GM18873 (cell line): ENCODE data around the gene COL6A3.
"Not testable (repeated sequence)": the region's sequence is repeated elsewhere in the genome, so short reads cannot be mapped to it uniquely, and the experiment has no call there.

ENCODE experiments used
- ATAC-seq: cut with Tn5 transposase; IDR thresholded peaks from one replicate; pipeline ENCODE4 v1.9.1; 2021; ENCODE audit warnings: mild to moderate bottlenecking, moderate library complexity, moderate number of reproducible peaks; ENCODE audit not compliant: unreplicated experiment, low FRiP score

Gene COL6A3

DNA sequence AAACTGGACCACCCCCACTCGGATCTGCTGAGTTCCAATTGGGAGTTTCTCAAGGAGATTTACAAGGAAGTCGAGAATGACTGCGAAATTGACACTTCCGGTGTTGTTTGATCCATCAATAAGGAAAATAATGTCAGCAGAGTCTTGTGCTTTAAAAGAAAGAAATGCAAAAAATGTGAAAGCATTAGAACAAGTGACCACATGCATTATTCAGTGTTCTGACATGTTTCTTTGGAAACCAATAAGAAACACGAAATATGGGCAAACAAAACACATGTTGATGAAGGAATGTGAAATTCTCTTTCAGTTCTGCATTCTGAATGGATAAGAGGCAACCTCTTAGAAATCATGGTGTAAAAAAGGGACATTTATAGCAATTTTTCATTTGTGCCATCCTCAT, 25.9 kb downstream of the COL6A3 start:
- ATAC-seq, result no peak

DNA sequence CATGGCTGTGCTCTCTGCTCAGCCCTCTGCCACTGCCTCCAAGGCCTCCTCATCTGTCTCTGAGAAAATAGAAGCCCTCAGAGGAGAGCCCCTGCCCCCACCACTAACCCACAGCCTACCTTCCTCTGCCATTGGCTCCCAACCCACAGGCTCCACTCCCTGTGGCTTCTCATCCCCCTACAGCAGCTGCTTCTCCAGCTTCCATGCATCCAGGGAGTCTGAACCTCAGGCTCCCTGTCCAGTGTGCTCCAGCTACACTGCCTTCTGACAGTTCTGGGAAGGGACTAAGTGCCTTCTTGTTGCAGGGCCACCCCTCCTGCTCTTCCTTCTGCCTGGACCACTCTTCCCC, 29.3 kb downstream of the COL6A3 start:
- no peak for ATAC-seq

DNA sequence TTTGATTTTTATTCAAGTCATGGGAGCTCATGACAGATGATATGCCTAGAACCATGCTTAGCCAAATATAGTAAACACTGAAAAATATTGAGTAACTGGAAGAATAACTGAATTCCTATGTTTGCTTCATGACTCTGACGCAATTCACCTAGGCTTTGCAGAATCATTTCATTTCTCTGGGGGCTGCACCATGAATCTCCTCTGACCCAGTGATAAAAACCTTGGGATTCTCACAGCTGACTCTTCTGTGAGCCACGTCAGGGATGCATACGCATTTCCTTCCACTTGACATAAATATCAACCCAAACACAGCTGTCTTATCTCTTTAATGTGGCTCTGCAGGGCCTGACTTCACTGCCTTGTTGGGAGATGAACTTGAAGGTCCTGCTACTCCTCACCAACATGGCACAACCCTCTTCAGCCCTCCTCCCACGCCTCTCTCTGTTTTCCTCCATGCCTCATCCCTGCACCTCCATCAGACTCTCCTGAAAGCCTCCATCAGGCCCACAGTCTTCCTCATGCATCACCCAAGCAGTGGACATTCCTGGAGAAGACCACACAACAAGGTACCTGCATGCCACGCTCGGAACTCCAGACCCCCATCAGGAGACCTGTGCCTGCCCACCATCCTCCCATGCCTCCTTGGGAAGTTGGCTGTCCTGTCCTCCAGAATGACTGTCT, 29.8 kb downstream of the COL6A3 start:
- ATAC-seq, result no peak

- no peak for ATAC-seq
Observed at GRCh38 chr2:237380768-237381167, 33.2 kb downstream of the COL6A3 start.

DNA sequence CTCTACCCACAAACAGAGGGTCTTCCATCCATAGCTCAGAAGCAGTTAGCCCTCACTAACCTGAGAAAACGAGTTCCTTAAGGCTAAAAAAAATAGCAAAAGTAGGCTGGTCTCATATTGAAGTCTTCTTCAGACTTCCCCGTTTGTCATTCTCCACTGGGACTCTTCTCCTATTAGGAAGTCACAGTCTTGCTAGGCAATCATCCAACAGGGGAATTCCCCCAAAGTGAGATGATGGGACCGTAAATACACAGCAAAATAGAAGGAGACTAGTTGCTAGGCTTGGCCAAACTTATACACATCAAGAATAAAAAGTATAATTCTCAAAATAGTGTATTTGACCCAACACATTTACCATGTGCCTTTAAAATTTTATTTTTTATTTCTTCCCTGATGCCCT, 34.3 kb downstream of the COL6A3 start:
- no peak for ATAC-seq

DNA sequence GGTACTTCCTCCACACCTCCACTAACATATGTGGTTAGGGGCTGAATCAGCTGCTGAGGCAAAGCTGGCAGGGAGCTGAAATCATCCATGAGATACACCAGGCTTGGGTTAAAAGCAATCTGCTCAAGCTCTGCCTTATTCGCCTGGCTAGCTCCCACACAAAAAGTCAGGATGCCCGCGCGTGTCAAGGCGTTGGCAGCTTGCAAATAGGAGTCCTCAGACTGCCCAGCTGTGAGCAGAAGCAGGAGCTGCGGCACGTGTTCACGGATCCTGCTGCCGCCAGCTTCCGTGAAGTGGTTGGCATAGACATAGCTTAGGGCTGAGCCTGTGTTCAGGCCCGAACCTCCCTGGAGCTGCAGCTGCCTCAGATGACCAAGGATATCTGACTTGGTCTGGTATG, 35.3 kb downstream of the COL6A3 start:
- no peak for ATAC-seq

- ATAC-seq, result no peak
Observed at GRCh38 chr2:237374284-237375060, 39.5 kb downstream of the COL6A3 start.

- no peak for ATAC-seq
Observed at GRCh38 chr2:237371856-237372255, 42.1 kb downstream of the COL6A3 start.

DNA sequence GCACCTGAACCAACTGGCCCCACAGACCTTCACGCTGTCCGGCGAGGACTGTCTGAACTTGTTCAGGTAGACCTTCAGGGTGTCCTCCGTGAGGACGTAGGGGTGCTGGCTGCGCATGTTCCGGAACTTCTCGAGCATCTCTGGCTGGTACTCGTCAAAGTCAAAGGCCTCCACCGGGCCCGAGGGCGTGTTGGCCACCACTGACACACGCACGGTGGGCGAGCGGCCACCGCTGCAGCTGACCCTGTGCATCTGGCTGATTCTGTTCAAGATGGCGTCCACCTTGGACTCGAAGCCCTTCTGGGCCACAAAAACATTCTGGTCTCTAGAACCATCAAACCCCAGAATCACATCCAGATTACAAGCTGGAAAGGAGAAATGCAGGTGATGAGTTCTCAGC, 48.3 kb downstream of the COL6A3 start:
- no peak for ATAC-seq

GRCh38 chr2:237364655-237365054, 49.3 kb downstream of the COL6A3 start:
- ATAC-seq, result no peak

DNA sequence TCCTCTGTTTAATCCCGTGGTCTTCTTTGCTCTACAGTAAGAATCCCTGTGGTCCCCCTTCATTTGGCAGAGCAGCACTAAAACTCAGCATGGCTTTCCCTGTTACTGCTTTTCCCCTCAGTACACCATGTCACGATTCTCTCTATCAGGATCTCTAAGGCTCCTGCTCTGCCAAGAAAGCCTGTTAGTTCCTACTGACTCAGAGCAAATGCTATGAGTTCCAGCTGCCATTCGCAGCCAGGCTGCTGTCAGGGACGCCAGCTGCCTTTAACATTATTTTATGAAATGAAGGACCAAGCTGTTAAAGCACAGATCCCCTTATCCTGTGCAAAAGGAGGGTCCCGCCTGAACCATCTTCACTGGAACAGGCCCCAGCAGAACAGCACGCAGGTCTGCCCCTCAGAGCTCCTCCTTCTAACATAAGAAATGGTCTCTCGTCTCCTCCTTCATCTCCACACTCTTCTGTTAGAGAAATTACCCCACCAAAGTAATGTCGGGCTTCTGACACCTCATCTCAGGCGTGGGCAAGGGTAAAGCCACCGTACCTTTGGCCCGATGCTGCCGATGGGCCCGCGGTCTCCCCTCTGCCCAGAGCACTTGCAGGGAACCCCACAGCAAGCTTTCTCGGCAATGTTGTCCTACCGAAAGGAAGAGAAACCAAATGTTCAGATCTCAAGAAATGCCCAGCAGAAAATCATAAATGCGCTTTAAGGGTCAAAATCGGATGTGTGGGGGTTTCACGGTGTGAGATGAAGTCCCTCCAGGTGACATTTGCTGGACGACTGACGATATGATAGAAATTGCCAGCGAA, 52.6 kb downstream of the COL6A3 start:
- ATAC-seq, result no peak

DNA sequence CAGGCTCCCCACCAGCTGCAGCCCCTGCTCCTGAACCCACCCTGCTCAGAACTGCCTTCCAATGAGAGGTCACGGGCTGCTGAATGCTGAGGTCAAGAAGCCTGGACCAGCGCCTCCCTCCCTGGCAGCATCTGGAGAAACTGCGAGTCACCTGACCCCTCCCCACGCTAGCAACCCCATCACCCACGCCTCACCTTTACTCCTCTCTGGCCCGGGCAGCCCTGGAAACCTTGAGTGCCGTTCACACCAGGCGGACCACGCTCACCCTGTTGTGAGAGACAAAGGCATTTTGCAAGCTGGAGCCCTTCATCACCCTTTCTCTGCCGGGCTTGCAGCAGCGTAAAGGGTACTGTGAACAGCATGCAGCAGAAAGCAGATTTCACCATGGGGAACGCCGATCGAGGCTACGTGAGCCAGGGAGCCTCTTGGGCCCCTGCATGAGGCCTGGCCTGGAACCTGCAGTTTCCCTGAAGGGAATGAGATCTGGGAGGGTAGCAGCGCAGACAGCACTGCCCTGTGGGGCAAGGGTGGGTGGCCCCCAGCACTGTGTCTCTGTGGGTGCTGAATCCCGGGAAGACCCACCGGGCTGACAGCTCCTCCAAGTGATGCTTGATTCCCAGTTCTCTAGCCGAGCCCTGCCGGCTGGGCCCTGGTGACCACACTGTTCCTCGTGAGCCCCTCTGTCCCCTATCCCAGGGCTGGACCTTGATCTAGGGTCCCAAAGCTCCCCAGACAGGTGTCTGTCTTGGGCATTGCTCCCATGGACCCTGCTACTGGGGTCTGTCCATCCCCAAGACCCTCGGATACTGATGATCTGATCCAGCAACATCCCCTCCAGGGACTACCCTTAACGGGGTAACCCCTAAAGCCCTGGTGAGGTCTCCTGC, 53.8 kb downstream of the COL6A3 start:
- ATAC-seq, result no peak

GRCh38 chr2:237359518-237359840, 54.5 kb downstream of the COL6A3 start:
- no peak for ATAC-seq

DNA sequence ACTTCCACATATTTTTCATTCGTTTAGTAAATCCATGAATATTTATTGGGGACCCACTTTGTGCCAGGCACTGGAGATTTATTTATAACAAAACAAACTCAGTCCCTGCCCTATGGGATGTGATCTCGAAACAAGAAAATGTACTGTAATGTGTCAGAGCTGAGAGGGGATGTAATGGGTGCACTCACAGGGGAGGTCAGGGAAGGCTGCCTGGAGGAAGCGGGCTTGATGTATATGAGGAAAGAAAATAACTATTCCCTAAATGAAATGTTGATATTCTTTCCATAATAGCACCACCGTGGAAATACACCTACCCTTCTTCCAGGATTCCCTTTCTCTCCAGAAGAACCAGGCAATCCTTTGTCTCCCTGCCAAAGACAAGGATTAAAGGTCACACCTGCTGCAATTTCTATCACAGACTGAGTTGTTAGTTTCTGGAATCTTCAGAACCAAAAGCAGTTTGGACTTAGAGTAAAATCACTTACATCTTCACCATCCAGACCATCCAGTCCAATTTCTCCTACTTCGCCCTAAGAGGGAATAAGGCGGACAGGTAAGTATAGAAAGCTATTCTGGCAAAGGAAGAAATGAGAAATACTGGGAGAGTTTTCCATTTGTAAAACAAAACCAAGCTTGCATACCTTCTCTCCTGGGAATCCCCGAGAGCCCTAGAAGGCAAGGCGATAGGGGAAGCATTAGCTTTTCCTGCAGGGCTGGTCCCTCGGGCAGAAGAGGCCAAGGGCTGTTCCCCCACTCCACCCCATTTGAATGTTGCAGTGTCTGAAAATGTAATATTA, 55.0 kb downstream of the COL6A3 start:
- ATAC-seq, result no peak

- ATAC-seq, result no peak
Observed at GRCh38 chr2:237355701-237356100, 58.3 kb downstream of the COL6A3 start.

DNA sequence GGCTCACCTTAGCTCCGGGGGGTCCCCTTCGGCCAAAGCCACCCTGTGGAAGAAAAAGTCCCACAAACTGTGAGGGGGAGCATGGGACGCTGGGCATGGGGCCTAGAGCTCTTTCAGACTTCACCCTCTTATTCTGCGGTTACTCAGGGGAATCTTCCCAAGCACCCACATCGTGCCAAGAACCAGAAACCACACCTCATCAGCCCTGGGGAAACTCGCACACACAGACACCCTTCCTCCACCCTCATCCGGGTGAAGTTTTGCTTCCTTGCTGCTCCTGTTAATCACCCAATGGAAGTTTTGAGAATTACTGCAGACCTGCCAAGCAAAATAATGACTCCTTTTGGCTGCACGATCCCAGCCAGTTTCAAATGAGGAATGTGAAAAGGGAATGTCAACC, 59.1 kb downstream of the COL6A3 start:
- ATAC-seq, result no peak

GRCh38 chr2:237354172-237354571, 59.8 kb downstream of the COL6A3 start:
- not testable (repeated sequence) for ATAC-seq

- ATAC-seq, result no peak
Observed at GRCh38 chr2:237353215-237353614, 60.7 kb downstream of the COL6A3 start.

DNA sequence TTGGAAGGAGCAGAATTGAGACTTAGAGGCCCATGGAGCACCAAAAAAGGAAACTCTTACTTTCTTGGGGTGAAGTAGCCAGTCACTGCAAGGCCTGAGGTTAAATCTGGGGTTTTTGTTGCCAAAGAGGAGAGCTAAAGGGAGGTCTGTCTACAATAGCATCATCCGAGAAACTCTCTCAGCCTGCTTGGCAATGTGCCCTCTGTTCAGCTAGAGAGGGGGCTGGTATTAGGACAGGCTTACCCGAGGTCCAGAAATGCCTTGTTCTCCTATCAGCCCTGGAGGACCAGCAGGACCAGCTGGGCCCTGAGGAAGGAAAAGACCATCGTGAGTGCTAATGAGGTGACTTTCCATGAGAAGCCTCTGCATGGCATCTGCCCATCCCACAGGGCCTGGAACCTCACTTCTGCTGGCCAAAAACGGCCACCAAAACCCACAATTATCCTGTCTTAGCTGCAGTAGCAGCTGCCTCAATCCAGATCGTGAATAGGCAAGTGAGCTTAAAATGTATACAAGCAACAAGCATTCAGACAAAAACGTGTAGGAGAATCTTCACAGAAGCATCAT, 61.6 kb downstream of the COL6A3 start:
- ATAC-seq, result no peak
